Transverse colon (tissue), 4 donors: ENCODE measurements around the gene LMOD3.

ENCODE experiments used
- EP300 ChIP-seq: sonication (generic); formaldehyde crosslinking; IDR thresholded peaks from one replicate; pipeline ENCODE4 v1.6.1; 2017; ENCODE audit warnings: antibody characterized with exemption, low read depth
- POLR2A ChIP-seq: fragments of 450-650 bp; IDR thresholded peaks from one replicate; pipeline ENCODE4 v1.6.1; 2016; ENCODE audit warnings: antibody characterized with exemption, mild to moderate bottlenecking, moderate library complexity
- POLR2AphosphoS5 ChIP-seq, 3 donors: sonication (generic); formaldehyde crosslinking; IDR thresholded peaks; one replicate each; pipeline ENCODE4 v1.6.1; 2016; ENCODE audit warnings: antibody characterized with exemption in 3 of 3
- TF ChIP-seq, protein P1 (sequence below), 5 experiments: fragments of 200-600 bp in 3 of 5; fragments of 450-650 bp in 2 of 5; sonication (generic) in 3 of 5; IDR thresholded peaks; 1 replicate in 2 of 5; 2 replicates in 3 of 5; pipeline ENCODE4 v1.5.1; 2016 to 2017; ENCODE audit warnings: antibody characterized with exemption in 5 of 5, inconsistent platforms in 3 of 5, mild to moderate bottlenecking in 2 of 5, moderate library complexity in 1 of 5

DNA sequence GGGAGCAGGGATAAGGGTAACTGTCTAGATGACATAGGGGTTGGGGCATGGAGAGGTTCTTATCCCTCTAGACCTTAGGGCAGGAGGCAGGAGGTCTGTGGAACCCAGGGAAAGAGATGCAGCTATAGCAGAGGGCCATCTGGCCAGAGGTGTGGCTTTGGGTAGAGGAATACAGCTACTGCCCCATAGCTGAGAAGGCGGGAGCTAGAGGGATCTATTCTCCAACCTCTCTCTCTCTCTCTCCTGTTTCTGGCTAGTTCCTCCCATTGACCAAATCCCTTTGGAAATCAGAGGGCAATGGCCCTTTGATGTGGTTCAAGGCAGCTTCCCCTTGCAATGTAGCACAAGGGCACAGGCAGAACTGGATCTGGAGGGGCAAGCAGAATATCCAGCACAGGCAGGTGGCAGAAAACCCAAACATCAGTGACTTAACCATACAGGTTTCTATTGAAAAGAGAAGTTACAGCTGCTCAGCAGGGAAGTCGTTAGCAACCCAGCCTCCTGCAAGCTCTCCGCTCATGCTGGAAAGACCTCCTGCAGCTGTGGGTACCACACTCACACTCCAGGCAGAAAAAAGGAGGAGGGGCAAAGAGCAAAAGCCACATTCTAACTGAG is 22.3 kb upstream of the LMOD3 start:
- TF ChIP-seq, protein P1, sequence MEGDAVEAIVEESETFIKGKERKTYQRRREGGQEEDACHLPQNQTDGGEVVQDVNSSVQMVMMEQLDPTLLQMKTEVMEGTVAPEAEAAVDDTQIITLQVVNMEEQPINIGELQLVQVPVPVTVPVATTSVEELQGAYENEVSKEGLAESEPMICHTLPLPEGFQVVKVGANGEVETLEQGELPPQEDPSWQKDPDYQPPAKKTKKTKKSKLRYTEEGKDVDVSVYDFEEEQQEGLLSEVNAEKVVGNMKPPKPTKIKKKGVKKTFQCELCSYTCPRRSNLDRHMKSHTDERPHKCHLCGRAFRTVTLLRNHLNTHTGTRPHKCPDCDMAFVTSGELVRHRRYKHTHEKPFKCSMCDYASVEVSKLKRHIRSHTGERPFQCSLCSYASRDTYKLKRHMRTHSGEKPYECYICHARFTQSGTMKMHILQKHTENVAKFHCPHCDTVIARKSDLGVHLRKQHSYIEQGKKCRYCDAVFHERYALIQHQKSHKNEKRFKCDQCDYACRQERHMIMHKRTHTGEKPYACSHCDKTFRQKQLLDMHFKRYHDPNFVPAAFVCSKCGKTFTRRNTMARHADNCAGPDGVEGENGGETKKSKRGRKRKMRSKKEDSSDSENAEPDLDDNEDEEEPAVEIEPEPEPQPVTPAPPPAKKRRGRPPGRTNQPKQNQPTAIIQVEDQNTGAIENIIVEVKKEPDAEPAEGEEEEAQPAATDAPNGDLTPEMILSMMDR (IDR thresholded peaks at IDR 0.05), result no peak
- TF ChIP-seq POLR2AphosphoS5 (IDR thresholded peaks at IDR 0.05) (no peak), EP300 (no peak), POLR2A (no peak)
